Measurements from ENCODE around the gene TSSK1B. TPM values are rescaled to one million over a fixed set of nuclear protein-coding genes. Genes with fewer than 3 reads are reported as not detected.

Gene TSSK1B
- total and polyA plus RNA-seq, 10 of the 15 experiments (the other 5 are each of a cell fraction or from before 2014, with no cell fraction given) = not detected

GRCh38 chr5:113446358-113446927, 11.7 kb upstream of the TSSK1B start:
- ChIA-PET RAD21 (ENCODE audit: unreplicated experiment) (interaction anchor here (0.7 to 1.5 kb wide), 2 partner anchors 9 to 145 kb away, joined by 3 read pairs; no protein-coding TSS in a partner anchor), SMC1A (ENCODE audit: uncharacterized antibody, unreplicated experiment) (no interaction called here), CTCF (no interaction called here), POLR2A (no interaction called here)
- Histone ChIP-seq H3K4me2 (ENCODE audit: control insufficient read depth, insufficient read depth) (no peak overlapping the region), H3K9ac (ENCODE audit: control insufficient read depth, insufficient read depth, low read length) (no peak overlapping the region), H3K36me3 (ENCODE audit: control insufficient read depth in 2 of 2, insufficient read depth in 2 of 2, low read length in 1 of 2) (no peaks in the 10 kb centered on the region), H3K4me1 (ENCODE audit: control insufficient read depth, insufficient read depth, low read length) (no peaks in the 10 kb centered on the region), H2AFZ (ENCODE audit: control insufficient read depth, low read depth, low read length) (no peak overlapping the region), H3K79me2 (ENCODE audit: control insufficient read depth, insufficient read depth, low read length) (no peaks in the 10 kb centered on the region), H3K4me3 (no peak overlapping the region), H3K27me3 (replicated peaks in 1 of 2; ENCODE audit: control insufficient read depth in 2 of 2, insufficient read depth in 2 of 2, low read length in 1 of 2) (no peaks in the 10 kb centered on the region), H3K9me3 (replicated peaks; ENCODE audit: control insufficient read depth, insufficient read depth, low read length) (no peaks in the 10 kb centered on the region), H4K20me1 (ENCODE audit: control insufficient read depth, insufficient read depth) (no peaks in the 10 kb centered on the region), H3K27ac (ENCODE audit: control insufficient read depth, insufficient read depth) (no peak overlapping the region)
- in situ Hi-C loops (cut with MboI) = no loop called here
- no TSS peak for BruUV-seq (replicated peaks)
- no peak for TF ChIP-seq CHD4 (IDR thresholded peaks at IDR 0.05)
- no peak for TF ChIP-seq YY1 (IDR thresholded peaks at IDR 0.05; ENCODE audit: low read depth, low read length)
- no peak for TF ChIP-seq CTCF (IDR thresholded peaks at IDR 0.05 in 2 of 3, conservative IDR thresholded peaks at IDR 0.05 in 1 of 3; ENCODE audit: control insufficient read depth in 2 of 3, extremely low read depth in 1 of 3, insufficient read depth in 1 of 3, low read depth in 3 of 3, low read length in 3 of 3)
- no peak for TF ChIP-seq PML (IDR thresholded peaks at IDR 0.05; ENCODE audit: low read length)
- TF ChIP-seq REST (IDR thresholded peaks at IDR 0.05; ENCODE audit: low read depth, low read length) = no peak
- no peak for TF ChIP-seq ASH2L (IDR thresholded peaks at IDR 0.05; ENCODE audit: borderline replicate concordance, low read depth)
- TF ChIP-seq NR2C1 (IDR thresholded peaks at IDR 0.05) = no peak
- no peak for TF ChIP-seq CUX1 (IDR thresholded peaks at IDR 0.05; ENCODE audit: insufficient replicate concordance, low read depth, low read length)
- no peak for TF ChIP-seq ZSCAN29 (IDR thresholded peaks at IDR 0.05)
- no peak for FAIRE-seq
- intact Hi-C loops (cut with micrococcal nuclease; ENCODE audit: unreplicated experiment) = no loop called here
- DNase-seq (ENCODE audit: low read depth, low spot score) = no peak
- ATAC-seq = no peak
- WGBS (ENCODE audit: insufficient coverage, insufficient replicate concordance, low lambda C conversion rate, missing lambda C conversion rate) = 21% methylated on average over 2 of the region's 2 CpGs

Measured in GM12878 (cell line).